Hepatocyte (in vitro differentiated cells): ENCODE data around the gene TTR.

ENCODE experiments used
- CTCF ChIP-seq: fragments of 200-600 bp; sonication (generic); IDR thresholded peaks from 2 replicates; pipeline ENCODE4 v1.5.1; 2016; ENCODE audit warnings: antibody characterized with exemption, mild to moderate bottlenecking; ENCODE audit not compliant: poor library complexity
- EZH2 ChIP-seq: fragments of 200-600 bp; sonication (generic); IDR thresholded peaks from 2 replicates; pipeline ENCODE4 v1.6.1; 2016; ENCODE audit warnings: antibody characterized with exemption, mild to moderate bottlenecking, borderline replicate concordance

- no peak for TF ChIP-seq CTCF
- TF ChIP-seq EZH2, result no peak
Measured at GRCh38 chr18:31575515-31576257, 16.0 kb upstream of the TTR start.
